C4-2B (cell line): ENCODE results near the gene BMP5.

Source experiments
- H3K27ac ChIP-seq: fragments of 450-650 bp; 2 replicates; pipeline ENCODE4 v1.5.1; 2017
- CTCF ChIP-seq: fragments of 450-650 bp; conservative IDR thresholded peaks from 2 replicates; pipeline ENCODE4 v1.5.1; 2017; ENCODE audit warnings: mild to moderate bottlenecking
- ZFX ChIP-seq: fragments of 450-650 bp; IDR thresholded peaks from 2 replicates; pipeline ENCODE4 v1.6.1; 2017

BMP5 gene

GRCh38 chr6:55759536-55759935 is 115.9 kb downstream of the BMP5 start:
- TF ChIP-seq CTCF, result no peak
- TF ChIP-seq ZFX, result no peak
- no peak overlapping the region for H3K27ac ChIP-seq

GRCh38 chr6:55758156-55758937 is 117.0 kb downstream of the BMP5 start:
- no peak for TF ChIP-seq ZFX
- no peak for TF ChIP-seq CTCF
- no peak overlapping the region for H3K27ac ChIP-seq

DNA sequence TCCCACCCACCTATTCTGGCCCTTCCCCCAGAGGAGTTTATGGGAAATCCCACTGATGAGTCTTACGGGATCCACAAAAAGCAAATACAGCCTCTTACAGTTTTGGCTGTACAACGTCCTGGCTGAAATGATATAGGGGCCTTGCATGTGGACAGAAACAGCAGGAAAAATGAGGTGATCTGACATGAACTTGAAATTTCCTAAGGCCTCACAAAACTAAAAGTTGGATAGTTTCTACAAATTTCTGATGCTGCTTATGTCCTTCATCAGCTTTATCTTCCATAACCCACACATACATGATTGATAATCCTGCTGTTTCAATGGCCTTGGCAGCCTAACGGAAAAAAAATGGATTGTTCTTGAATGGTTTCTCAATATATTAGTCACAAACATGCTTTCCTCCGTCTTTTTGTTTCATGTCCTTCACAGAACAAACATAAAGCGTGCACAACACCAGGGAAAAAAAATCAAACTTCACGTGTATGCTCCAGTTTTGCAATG is 118.8 kb downstream of the BMP5 start:
- H3K27ac ChIP-seq, result no peak overlapping the region
- TF ChIP-seq ZFX (no peak), CTCF (no peak)

DNA sequence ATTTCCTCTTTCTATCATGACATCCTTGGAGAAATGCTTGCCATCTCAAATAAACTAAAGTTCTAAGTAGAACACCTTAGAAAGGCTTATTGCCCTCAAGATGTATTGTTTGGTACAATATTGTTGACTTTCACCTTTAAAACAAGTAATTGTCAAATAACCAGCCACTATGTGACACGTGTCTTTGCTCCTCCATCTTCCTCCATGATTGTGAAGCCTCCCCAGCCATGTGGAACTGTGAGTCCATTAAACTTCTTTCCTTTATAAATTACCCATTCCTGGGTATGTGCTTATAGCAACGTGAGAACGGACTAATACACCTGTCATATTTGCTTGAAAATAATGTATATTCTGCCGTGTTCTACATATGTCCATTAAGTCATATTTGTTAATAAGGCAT is 126.5 kb downstream of the BMP5 start:
- H3K27ac ChIP-seq, result no peak overlapping the region
- TF ChIP-seq ZFX (no peak), CTCF (no peak)

- no peak overlapping the region for H3K27ac ChIP-seq
- TF ChIP-seq CTCF (no peak), ZFX (no peak)
Measured at GRCh38 chr6:55746473-55746872, 128.9 kb downstream of the BMP5 start.

GRCh38 chr6:55734256-55734655 is 141.1 kb downstream of the BMP5 start:
- H3K27ac ChIP-seq, result no peak overlapping the region
- no peak for TF ChIP-seq ZFX

- no peak overlapping the region for H3K27ac ChIP-seq
- TF ChIP-seq CTCF, result no peak
- no peak for TF ChIP-seq ZFX
Measured at GRCh38 chr6:55729665-55730064, 145.7 kb downstream of the BMP5 start.

GRCh38 chr6:55726144-55726543 is 149.2 kb downstream of the BMP5 start:
- H3K27ac ChIP-seq, result no peak overlapping the region
- no peak for TF ChIP-seq CTCF
